GM13977 (cell line): ENCODE measurements around the gene INPP5B.

ENCODE experiments used
- DNase-seq: peaks from one replicate; pipeline ENCODE4 v3.0.0; 2012; ENCODE audit warnings: low spot score
- CTCF ChIP-seq: IDR thresholded peaks from 2 replicates; pipeline ENCODE4 v1.5.1; 2012; ENCODE audit warnings: mild to moderate bottlenecking, control low read depth; ENCODE audit not compliant: insufficient read depth; ENCODE audit errors: extremely low read depth, missing control alignments
- in situ Hi-C: fragments of 300-500 bp; cut with MboI; formaldehyde crosslinking; loops from one replicate; pipeline ENCODE4 v1.12.0; 2022; ENCODE audit warnings: low sequenced_read_pairs, low pct_unique_long_range_greater_than_20kb, mixed read lengths, inconsistent platforms; ENCODE audit not compliant: unreplicated experiment

Gene INPP5B

GRCh38 chr1:37867784-37868183, 79.1 kb downstream of the INPP5B start:
- in situ Hi-C loops = loop anchor here (25.0 kb wide), 1 partner anchor 305 kb away; the partner anchor contains the start of genes DNALI1 and SNIP1
- DNase-seq = no peak
- no peak for TF ChIP-seq CTCF

DNA sequence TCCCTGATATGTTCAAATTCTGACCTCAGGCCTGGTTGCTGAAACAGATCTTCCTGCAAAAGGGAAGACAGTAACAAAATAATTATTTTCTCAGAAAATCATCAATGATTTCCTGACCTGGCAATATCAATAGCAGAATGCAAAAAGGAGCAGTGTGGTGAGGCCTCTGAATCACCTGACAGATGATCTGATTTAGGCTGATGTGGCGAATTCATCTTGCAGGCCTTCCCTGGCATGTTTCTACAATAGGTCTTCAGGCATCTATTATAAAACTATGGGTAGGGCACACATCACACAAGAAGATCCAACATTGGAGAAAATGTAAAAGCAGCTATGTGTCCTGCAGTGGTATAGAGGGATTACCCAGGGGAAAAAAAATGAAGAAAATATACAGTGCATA, 80.4 kb downstream of the INPP5B start:
- DNase-seq = no peak
- TF ChIP-seq CTCF = no peak
- in situ Hi-C loops = loop anchor here (25.0 kb wide), 1 partner anchor 304 kb away; the partner anchor contains the start of genes DNALI1 and SNIP1

- in situ Hi-C loops = loop anchor here (25.0 kb wide), 1 partner anchor 303 kb away; the partner anchor contains the start of genes DNALI1 and SNIP1
- no peak for TF ChIP-seq CTCF
- DNase-seq = no peak
Observed at GRCh38 chr1:37865348-37866120, 81.3 kb downstream of the INPP5B start.

- no peak for DNase-seq
- in situ Hi-C loops = loop anchor here (25.0 kb wide), 1 partner anchor 300 kb away; the partner anchor contains the start of genes DNALI1 and SNIP1
Observed at GRCh38 chr1:37862330-37862729, 84.5 kb downstream of the INPP5B start.

GRCh38 chr1:37861151-37861550, 85.7 kb downstream of the INPP5B start:
- DNase-seq = no peak
- no peak for TF ChIP-seq CTCF
- in situ Hi-C loops = loop anchor here (25.0 kb wide), 1 partner anchor 299 kb away; the partner anchor contains the start of genes DNALI1 and SNIP1

More at GRCh38 chr1:37862330-37862729, 84.5 kb downstream of the INPP5B start:
- TF ChIP-seq CTCF = no peak

GRCh38 chr1:37860346-37860666, 86.5 kb downstream of the INPP5B start:
- in situ Hi-C loops = loop anchor here (25.0 kb wide), 1 partner anchor 298 kb away; the partner anchor contains the start of genes DNALI1 and SNIP1
- no peak for TF ChIP-seq CTCF
- no peak for DNase-seq
